Measurements from ENCODE around the gene MGAT4A. TPM values are rescaled to one million over a fixed set of nuclear protein-coding genes. Genes with fewer than 3 reads are reported as not detected.
"Not testable (repeated sequence)": the region's sequence is repeated elsewhere in the genome, so short reads cannot be mapped to it uniquely, and the experiment has no call there.

The MGAT4A gene
- total and polyA plus RNA-seq, 9 of the 15 experiments (the other 6 are each of a cell fraction or from before 2014, with no cell fraction given) = 0.03 to 0.53 (median 0.18) TPM; not detected in 2

- FAIRE-seq; CTCF ChIA-PET (ENCODE audit: low intra/inter-chr PET ratio); BruUV-seq (replicated peaks): not testable (repeated sequence)
These were observed 136.3 kb downstream of the MGAT4A start for GRCh38 chr2:98594665-98595064.

More at GRCh38 chr2:98594665-98595064, 136.3 kb downstream of the MGAT4A start:
- TF ChIP-seq AFF1 (IDR thresholded peaks at IDR 0.05; ENCODE audit: low read depth in 1 of 2, partially characterized antibody in 2 of 2) = peak in 1 of 2 experiments; percentile 98
- H3K4me3 ChIP-seq; H3K79me2 ChIP-seq (ENCODE audit: control insufficient read depth, insufficient read depth, low read length); H3K27me3 ChIP-seq (ENCODE audit: control insufficient read depth in 2 of 2, insufficient read depth in 2 of 2, low read length in 2 of 2); H3K4me1 ChIP-seq (replicated peaks in 1 of 2; ENCODE audit: control insufficient read depth in 2 of 2, insufficient read depth in 2 of 2, low read length in 2 of 2); H2AFZ ChIP-seq (ENCODE audit: low read depth, low read length); H3K9me1 ChIP-seq (ENCODE audit: control insufficient read depth, insufficient read depth, low read length); ATAC-seq; intact Hi-C loops (cut with micrococcal nuclease); H4K20me1 ChIP-seq (replicated peaks; ENCODE audit: control insufficient read depth, insufficient read depth, low read length); H3K4me2 ChIP-seq (ENCODE audit: insufficient read depth, low read length); H3K9me3 ChIP-seq (replicated peaks; ENCODE audit: control insufficient read depth, insufficient read depth, low read depth, low read length); DNase-seq (ENCODE audit: extremely low read depth in 1 of 4, low spot score in 3 of 4); H3K27ac ChIP-seq (ENCODE audit: extremely low read depth, low read depth, low read length); POLR2A ChIA-PET; in situ Hi-C loops (cut with MboI); H3K9ac ChIP-seq (ENCODE audit: insufficient read depth in 1 of 2, low read depth in 2 of 2, low read length in 2 of 2): not testable (repeated sequence)
- WGBS (ENCODE audit: insufficient coverage, low coverage, missing lambda C conversion rate) = 86% methylated on average over 2 of the region's 4 CpGs
- H3K36me3 ChIP-seq (ENCODE audit: control insufficient read depth, insufficient read depth, low read length) = peaks cover 25% of the 10 kb centered on the region; the same call in 2 of the 3 replicates

Data from K562 (cell line).